Activated CD4-positive, alpha-beta T cell treated with anti-CD3 and anti-CD28 coated beads, Interleukin-2, Interleukin-4, amounts not matched to agents 100 ng/mL and 50 ng/mL, durations not matched to agents 16 hours and 8 hours (primary cell): ENCODE measurements around the gene MCC.
"Not testable (repeated sequence)": the region's sequence is repeated elsewhere in the genome, so short reads cannot be mapped to it uniquely, and the experiment has no call there.

Experiments
- DNase-seq: peaks from one replicate; pipeline ENCODE4 v3.0.0-alpha.2; 2020; ENCODE audit warnings: low spot score

The MCC gene

DNA sequence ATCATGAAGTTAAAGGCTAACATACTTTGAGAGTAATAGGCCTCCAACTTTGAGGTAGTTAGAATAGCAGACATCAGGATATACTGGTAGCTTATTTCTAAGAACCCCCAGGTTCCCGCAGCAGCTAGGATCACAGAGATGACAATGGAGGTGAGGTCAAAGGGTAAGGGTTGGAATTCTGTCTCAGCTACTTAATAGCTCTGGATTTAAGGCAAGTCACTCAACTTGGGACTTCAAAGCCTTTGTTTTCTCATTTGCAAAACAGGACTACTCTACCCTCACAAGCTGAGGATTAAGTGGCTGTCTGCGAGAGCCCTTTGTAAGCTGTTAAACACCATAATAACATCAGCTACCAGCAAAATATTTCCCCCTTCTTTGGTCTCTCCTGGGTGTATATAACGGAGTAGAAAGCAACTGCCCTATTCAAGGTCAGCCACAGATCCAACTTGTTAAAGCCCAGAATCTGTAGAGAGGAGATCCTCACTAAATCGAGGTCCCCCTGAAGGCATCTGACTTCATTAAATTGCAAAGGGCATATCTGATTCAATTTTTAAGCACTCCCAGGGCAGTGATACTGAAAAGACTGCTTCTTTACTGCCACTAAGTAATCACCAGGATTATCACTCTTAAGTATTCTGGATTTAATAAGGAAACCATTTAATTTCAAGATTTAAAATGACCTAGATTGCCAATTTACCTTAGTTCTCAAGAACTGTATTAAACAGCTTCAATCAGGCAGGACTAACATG is 407.0 kb downstream of the MCC start:
- no peak for DNase-seq

DNA sequence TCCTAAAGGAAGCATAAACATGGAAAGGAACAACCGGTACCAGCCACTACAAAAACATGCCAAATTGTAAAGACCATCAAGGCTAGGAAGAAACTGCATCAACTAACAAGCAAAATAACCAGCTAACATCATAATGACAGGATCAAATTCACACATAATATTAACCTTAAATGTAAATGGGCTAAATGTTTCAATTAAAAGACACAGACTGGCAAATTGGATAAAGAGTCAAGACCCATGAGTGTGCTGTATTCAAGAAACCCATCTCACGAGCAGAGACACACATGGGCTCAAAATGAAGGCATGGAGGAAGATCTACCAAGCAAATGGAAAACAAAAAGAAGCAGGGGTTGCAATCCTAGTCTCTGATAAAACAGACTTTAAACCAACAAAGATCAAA is 411.6 kb downstream of the MCC start:
- DNase-seq, result not testable (repeated sequence)

DNA sequence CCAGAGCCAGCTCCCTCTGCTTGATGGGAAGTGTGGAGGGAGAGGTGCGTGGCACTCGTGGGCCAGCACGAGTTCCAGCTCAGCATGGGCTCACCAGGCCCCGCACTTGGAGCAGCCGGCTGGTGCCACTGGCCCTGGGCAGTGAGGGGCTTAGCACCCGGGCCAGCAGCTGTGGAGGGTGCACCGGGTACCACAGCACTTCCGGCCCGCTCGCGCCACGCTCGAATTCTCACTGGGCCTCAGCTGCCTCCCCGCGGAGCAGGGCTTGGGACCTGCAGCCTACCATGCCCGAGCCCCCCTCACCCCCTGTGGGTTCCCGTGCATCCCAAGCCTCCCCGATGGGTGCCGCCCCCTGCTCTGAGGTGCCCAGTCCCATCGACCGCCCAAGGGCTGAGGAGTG is 413.2 kb downstream of the MCC start:
- DNase-seq, result no peak

GRCh38 chr5:113073629-113074034 is 414.6 kb downstream of the MCC start:
- DNase-seq, result not testable (repeated sequence)

GRCh38 chr5:113071401-113071800 is 416.9 kb downstream of the MCC start:
- DNase-seq, result no peak

GRCh38 chr5:113070901-113071300 is 417.4 kb downstream of the MCC start:
- no peak for DNase-seq

- no peak for DNase-seq
These were observed 419.7 kb downstream of the MCC start for GRCh38 chr5:113068559-113068958.

GRCh38 chr5:113067635-113068344 is 420.5 kb downstream of the MCC start:
- no peak for DNase-seq

DNA sequence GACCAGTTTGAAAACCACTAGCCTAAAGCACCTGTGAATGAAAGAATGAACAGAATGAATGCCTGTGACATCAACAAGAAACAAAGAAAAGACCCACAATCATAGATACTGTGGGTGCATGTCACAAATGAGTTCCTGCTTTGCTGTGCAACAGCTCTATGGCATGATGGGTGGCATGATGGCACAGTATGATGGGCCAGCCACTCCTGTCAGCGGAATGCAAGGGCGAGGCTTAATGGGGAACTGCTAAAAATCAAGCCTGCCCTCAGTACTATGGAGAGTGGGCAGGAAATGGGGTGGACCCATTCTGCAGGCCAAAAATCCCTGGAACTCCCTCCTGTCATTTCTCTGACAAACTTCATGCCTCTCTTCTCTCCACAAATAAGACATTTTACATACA is 422.6 kb downstream of the MCC start:
- DNase-seq, result no peak

DNA sequence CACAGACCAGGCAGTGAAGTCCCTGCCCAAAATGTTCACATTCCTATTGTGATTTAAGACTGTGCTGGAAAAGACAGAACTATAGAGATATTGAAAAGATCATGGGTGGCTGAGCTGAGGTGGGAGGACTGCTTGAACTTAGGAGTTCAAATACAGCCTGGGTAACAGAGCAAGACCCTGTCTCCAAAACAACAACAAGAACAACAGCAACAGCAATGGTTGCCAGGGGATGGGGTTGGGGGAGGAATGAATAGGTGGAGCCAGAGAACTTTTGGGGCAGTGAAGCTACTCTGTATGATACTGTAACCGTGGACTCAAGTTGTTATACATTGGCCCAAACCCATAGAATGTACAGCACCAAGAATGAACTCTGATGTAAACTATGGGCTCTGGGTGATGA is 423.4 kb downstream of the MCC start:
- DNase-seq, result no peak

GRCh38 chr5:113063927-113064326 is 424.3 kb downstream of the MCC start:
- DNase-seq, result no peak

GRCh38 chr5:113062869-113063508 is 425.3 kb downstream of the MCC start:
- DNase-seq, result peak; percentile 68

- DNase-seq, result peak; percentile 72
These were observed 426.1 kb downstream of the MCC start for GRCh38 chr5:113061846-113062780.

DNA sequence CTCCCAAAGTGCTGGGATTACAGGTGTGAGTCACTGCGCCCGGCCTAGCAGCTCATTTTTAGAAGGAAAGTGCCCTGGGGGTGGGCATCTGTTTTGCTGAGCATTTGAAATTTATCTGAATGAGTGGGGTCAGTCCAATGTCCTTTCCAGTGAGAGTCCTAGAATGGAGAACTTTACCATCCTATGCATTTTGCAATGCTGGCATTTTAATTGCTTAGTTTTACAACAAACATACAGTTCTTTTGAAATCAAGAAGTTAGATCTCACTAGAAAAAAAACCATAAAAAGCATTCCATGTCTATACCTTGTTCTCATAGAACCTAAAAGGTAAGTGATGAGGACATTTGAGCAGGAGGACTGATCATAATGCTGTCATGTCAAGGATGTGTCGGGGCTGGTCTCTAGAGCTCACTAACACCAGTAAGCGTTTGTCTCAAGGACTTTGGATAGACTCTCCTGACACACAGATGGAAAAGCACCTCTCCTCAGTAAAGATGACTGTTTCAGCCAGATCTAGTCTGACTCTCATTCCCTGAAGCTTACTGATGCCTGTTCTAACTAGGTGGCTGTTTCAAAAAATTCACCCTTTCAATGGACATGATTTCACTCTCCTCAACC is 427.7 kb downstream of the MCC start:
- DNase-seq, result no peak

- DNase-seq, result no peak
These were observed 428.8 kb downstream of the MCC start for GRCh38 chr5:113059232-113060040.

- no peak for DNase-seq
These were observed 429.5 kb downstream of the MCC start for GRCh38 chr5:113058706-113059226.

GRCh38 chr5:113058269-113058668 is 430.0 kb downstream of the MCC start:
- no peak for DNase-seq

DNA sequence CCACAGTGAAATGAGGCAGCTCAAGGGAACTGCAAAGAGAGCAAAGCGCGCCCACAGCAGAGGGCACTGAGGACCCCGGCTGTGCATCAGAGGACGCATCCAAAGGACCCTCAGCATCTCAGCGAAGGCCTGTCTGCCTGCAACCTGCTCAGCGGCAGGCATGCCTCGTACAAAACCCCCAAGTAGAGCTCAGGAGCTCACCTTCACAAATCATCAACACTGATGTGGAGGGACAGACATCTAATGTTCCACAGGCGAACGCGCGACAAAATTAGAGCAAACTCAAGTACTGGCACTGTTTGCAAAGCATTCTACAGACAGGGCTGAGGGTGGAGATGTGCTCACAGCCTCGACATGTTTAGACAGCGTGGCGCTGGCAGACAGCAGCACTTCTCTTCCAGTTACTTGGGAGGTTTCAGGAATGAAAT is 430.7 kb downstream of the MCC start:
- no peak for DNase-seq

- no peak for DNase-seq
These were observed 431.3 kb downstream of the MCC start for GRCh38 chr5:113056988-113057387.

- DNase-seq, result no peak
These were observed 433.4 kb downstream of the MCC start for GRCh38 chr5:113054899-113055298.
